ENCODE data around the gene ZNF423.

Gene ZNF423

DNA sequence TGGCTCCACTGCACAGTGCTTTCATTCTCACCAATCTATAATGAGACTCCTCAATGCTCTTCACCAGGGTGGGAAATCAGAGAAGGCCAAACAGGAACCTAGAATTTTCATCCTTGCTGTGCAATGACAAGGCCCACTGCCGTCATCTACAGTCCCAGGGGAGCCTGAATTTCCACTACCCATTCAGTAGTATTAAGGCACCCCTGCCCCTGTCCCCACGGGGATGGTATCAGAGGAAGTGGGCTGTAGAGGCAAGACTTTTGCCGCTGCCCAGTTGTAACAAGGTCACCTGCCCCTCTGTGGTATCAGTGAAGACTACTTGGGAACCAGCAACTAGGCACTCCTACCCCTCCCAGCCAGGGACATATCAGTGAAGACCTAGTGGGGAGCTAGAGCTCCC, 377.8 kb downstream of the ZNF423 start:
- TF ChIP-seq SIN3A (IDR thresholded peaks at IDR 0.05; ENCODE audit: borderline replicate concordance, insufficient read depth, low read length): no peak
- no peak for TF ChIP-seq POLR2AphosphoS5 (IDR thresholded peaks at IDR 0.05; ENCODE audit: low read depth, low read length)
- TF ChIP-seq, protein P1, sequence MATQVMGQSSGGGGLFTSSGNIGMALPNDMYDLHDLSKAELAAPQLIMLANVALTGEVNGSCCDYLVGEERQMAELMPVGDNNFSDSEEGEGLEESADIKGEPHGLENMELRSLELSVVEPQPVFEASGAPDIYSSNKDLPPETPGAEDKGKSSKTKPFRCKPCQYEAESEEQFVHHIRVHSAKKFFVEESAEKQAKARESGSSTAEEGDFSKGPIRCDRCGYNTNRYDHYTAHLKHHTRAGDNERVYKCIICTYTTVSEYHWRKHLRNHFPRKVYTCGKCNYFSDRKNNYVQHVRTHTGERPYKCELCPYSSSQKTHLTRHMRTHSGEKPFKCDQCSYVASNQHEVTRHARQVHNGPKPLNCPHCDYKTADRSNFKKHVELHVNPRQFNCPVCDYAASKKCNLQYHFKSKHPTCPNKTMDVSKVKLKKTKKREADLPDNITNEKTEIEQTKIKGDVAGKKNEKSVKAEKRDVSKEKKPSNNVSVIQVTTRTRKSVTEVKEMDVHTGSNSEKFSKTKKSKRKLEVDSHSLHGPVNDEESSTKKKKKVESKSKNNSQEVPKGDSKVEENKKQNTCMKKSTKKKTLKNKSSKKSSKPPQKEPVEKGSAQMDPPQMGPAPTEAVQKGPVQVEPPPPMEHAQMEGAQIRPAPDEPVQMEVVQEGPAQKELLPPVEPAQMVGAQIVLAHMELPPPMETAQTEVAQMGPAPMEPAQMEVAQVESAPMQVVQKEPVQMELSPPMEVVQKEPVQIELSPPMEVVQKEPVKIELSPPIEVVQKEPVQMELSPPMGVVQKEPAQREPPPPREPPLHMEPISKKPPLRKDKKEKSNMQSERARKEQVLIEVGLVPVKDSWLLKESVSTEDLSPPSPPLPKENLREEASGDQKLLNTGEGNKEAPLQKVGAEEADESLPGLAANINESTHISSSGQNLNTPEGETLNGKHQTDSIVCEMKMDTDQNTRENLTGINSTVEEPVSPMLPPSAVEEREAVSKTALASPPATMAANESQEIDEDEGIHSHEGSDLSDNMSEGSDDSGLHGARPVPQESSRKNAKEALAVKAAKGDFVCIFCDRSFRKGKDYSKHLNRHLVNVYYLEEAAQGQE (IDR thresholded peaks at IDR 0.05; ENCODE audit: insufficient read depth in 1 of 2, low read depth in 2 of 2, low read length in 2 of 2): no peak
- TF ChIP-seq FOXP2 (optimal IDR thresholded peaks at IDR 0.05; ENCODE audit: borderline replicate concordance, extremely low read depth, extremely low read length, insufficient read depth): no peak
- TF ChIP-seq TAF1 (IDR thresholded peaks at IDR 0.05; ENCODE audit: borderline replicate concordance, insufficient read depth, low read length): no peak

DNA sequence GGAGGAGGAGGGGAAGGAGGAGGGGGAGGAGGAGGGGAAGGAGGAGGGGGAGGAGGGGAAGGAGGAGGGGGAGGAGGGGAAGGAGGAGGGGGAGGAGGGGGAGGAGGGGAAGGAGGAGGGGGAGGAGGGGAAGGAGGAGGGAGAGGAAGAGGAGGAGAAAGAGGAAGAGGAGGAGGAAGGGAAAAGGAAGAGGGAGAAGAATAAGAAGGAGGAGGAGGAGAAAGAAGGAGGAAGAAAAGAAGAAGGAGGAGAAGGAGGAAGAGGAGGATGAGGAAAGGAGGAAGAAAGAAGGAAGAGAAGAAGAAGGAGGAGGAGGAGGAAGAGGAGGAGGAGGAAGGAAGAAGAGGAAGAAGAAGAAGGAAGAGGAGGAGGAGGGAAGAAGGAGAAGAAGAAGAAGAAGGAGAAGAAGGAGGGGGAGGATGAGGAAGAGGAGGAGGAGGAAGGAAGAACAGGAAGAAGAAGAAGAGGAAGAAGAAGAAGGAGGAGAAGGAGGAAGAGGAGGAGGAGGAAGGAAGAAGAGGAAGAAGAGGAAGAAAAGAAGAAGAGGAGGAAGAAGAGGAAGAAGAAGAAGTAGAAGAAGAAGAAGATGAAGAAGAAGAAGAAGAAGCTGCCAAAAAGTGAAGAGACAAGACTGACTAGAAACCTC, 378.5 kb downstream of the ZNF423 start:
- no peak for TF ChIP-seq SIN3A (IDR thresholded peaks at IDR 0.05; ENCODE audit: borderline replicate concordance, insufficient read depth, low read length)
- TF ChIP-seq TAF1 (IDR thresholded peaks at IDR 0.05; ENCODE audit: borderline replicate concordance, insufficient read depth, low read length): no peak
- TF ChIP-seq FOXP2 (optimal IDR thresholded peaks at IDR 0.05; ENCODE audit: borderline replicate concordance, extremely low read depth, extremely low read length, insufficient read depth): no peak
- TF ChIP-seq, protein P1 (IDR thresholded peaks at IDR 0.05; ENCODE audit: insufficient read depth in 1 of 2, low read depth in 2 of 2, low read length in 2 of 2): no peak
- TF ChIP-seq POLR2AphosphoS5 (IDR thresholded peaks at IDR 0.05; ENCODE audit: low read depth, low read length): no peak

DNA sequence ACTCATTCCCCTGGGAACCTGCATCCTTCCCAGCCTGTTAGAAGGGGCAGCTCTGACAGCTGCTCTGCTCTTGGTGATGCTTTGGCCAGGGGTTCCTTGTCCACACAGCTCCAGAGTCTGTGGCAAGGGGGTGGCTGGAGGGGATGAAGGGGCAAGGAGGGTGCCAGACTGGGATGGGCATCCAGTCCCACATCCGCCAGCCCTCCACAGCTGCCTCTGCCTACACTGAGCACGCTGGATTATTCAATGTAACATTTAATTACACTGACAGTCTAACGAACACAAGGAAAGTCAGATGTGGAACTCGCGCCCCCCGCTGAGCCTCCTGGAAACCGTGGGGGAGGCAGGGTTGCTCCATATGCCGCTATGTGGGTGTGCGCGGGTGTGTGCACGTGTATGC, 381.2 kb downstream of the ZNF423 start:
- no peak for TF ChIP-seq TAF1 (IDR thresholded peaks at IDR 0.05; ENCODE audit: borderline replicate concordance, insufficient read depth, low read length)
- no peak for TF ChIP-seq POLR2AphosphoS5 (IDR thresholded peaks at IDR 0.05; ENCODE audit: low read depth, low read length)
- no peak for TF ChIP-seq FOXP2 (optimal IDR thresholded peaks at IDR 0.05; ENCODE audit: borderline replicate concordance, extremely low read depth, extremely low read length, insufficient read depth)
- TF ChIP-seq, protein P1 (IDR thresholded peaks at IDR 0.05; ENCODE audit: insufficient read depth in 1 of 2, low read depth in 2 of 2, low read length in 2 of 2): no peak
- TF ChIP-seq SIN3A (IDR thresholded peaks at IDR 0.05; ENCODE audit: borderline replicate concordance, insufficient read depth, low read length): no peak

DNA sequence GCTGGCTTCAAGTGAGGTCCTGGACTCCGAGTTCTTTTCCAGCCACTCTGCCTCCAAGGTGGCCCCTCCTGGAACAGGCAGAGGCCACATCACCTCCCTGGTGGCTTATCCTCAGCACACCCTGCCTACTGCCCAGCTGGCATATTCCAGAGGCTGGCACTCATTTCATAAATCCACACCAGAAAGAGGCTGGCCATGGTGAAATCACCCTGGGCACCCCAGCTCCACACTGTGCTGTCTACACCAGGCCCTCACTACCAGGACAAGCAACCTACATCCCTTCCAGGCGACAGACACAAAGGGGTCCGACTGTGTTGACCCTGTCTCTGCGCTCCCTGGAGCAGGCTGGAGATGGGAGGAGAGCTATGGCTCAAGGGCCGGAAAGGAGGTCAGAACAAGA, 382.1 kb downstream of the ZNF423 start:
- TF ChIP-seq, protein P1 (IDR thresholded peaks at IDR 0.05; ENCODE audit: insufficient read depth in 1 of 2, low read depth in 2 of 2, low read length in 2 of 2): no peak
- no peak for TF ChIP-seq FOXP2 (optimal IDR thresholded peaks at IDR 0.05; ENCODE audit: borderline replicate concordance, extremely low read depth, extremely low read length, insufficient read depth)
- no peak for TF ChIP-seq POLR2AphosphoS5 (IDR thresholded peaks at IDR 0.05; ENCODE audit: low read depth, low read length)
- no peak for TF ChIP-seq TAF1 (IDR thresholded peaks at IDR 0.05; ENCODE audit: borderline replicate concordance, insufficient read depth, low read length)
- no peak for TF ChIP-seq SIN3A (IDR thresholded peaks at IDR 0.05; ENCODE audit: borderline replicate concordance, insufficient read depth, low read length)

Measured in PFSK-1 (cell line).